Epithelial cell of proximal tubule (primary cell): ENCODE data around the gene KCNMA1. TPM values are rescaled to one million over a fixed set of nuclear protein-coding genes. Genes with fewer than 3 reads are reported as not detected.

Experiments used
- DNase-seq: peaks from one replicate; pipeline ENCODE4 v3.0.0-alpha.2; 2011; ENCODE audit warnings: low read depth
- H3K4me3 ChIP-seq: 2 replicates; pipeline ENCODE4 v1.5.1; 2011; ENCODE audit warnings: low read depth, mild to moderate bottlenecking, low read length
- total RNA-seq: library from RNA; depleted of rRNA; stranded (reverse); fragments of >200 nt; gene quantifications from 2 replicates; pipeline ENCODE4 v1.2.3, GENCODE V29; 2015
- TF ChIP-seq, protein P1 (sequence below): conservative IDR thresholded peaks from 2 replicates; pipeline ENCODE4 v1.5.1; 2012; ENCODE audit warnings: low read depth, mild to moderate bottlenecking, low read length

The KCNMA1 gene
- total RNA-seq, 1 donor from 2014 or later = 12.5 TPM

DNA sequence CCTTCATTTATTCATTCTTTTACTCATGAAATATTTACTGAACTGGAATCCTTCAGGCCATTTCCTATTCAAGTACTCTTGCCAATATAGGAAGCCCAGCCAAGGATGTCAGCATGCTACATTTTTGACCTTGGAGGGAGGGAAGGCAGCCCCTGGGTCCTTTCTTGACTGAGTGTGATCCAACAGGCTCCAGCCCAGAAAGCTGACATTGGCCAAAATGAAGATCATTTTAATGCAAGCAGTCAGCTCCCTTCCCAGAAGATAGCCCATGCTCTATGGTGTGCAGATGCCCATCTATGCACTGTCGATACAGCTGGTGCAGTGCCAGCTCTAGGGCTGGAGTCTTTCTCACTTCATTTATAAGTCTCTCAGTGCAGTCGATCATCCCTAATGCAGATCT is 646.0 kb downstream of the KCNMA1 start:
- H3K4me3 ChIP-seq = no peak overlapping the region
- no peak for DNase-seq
- TF ChIP-seq, protein P1, sequence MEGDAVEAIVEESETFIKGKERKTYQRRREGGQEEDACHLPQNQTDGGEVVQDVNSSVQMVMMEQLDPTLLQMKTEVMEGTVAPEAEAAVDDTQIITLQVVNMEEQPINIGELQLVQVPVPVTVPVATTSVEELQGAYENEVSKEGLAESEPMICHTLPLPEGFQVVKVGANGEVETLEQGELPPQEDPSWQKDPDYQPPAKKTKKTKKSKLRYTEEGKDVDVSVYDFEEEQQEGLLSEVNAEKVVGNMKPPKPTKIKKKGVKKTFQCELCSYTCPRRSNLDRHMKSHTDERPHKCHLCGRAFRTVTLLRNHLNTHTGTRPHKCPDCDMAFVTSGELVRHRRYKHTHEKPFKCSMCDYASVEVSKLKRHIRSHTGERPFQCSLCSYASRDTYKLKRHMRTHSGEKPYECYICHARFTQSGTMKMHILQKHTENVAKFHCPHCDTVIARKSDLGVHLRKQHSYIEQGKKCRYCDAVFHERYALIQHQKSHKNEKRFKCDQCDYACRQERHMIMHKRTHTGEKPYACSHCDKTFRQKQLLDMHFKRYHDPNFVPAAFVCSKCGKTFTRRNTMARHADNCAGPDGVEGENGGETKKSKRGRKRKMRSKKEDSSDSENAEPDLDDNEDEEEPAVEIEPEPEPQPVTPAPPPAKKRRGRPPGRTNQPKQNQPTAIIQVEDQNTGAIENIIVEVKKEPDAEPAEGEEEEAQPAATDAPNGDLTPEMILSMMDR = no peak

DNA sequence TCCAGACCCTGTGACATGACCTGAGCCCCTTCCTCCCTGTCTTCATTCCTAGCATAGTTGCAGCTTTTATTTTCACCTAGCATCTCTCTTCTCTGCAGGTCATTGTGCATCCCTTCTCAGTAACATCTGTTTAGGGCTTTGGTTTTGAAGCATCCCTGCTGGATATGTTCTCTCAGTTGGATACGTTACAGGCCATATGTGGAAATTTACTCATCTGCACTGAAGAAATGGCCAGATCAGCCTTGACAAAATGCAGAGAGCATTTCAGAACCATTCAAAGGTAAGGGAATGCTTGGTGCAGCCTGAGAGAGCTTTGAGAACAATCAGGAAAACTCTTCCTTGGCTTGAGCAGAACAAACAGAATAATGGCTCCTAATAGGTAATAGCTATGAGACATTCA is 647.0 kb downstream of the KCNMA1 start:
- TF ChIP-seq, protein P1 = no peak
- DNase-seq = no peak
- no peak overlapping the region for H3K4me3 ChIP-seq

DNA sequence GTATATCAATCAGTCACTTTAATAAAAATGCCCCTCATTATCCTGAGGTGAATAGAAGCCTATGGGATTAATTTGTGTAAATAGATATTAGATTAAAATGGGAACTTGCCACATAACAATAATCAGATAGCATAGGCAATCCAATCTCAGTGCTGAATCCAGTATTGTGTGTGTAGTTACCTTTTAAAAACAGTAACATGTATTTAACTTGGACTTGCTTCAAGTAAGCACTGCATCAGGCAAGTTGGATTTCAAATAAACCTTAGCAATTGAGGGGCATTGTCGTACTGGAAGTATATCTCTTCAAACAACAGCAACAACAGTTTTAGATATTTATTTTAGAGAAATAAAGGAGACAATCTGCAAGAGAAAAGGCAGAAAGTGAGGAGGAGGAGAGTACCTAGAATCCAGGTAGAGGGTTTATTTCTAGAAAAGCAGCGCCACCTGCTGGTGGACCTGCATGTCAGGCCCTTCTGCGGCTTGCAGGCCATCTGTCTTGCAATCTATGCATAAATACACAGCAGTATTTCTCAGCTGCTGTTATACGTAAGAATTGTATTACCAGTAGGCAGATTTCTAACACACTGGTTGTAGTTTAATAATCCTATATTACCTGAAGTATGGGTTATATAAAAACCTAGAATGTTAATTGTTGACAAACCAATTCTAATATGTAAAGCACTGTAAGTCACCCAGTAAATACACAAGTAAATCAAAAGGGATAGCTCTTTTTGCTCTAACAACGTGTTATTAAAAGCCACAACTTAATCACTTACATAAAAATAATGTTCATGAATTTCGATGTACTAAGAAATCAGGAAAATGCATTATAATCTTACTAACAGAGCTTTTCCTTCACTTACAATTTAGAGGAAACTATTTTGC is 652.8 kb downstream of the KCNMA1 start:
- TF ChIP-seq, protein P1 = peak; percentile 98
- H3K4me3 ChIP-seq = no peak overlapping the region
- DNase-seq = peak; percentile 23

DNA sequence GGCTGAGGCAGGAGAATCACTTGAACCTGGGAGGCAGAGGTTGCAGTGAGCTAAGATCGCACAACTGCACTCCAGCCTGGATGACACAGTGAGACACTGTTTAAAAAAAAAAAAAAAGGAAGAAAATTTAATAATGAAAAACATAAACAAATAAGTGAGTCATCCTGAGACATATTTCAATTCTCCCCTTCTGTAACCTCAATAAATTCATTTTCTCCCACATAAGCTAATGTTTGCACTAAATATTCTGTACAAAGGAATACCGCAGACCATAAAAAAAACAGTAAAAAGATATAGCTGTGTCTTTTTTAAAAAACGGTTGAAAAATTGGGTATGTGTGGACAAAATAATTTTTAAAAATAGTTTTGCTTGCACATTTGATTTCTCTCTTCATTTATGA is 654.0 kb downstream of the KCNMA1 start:
- no peak for DNase-seq
- no peak overlapping the region for H3K4me3 ChIP-seq
- TF ChIP-seq, protein P1 = no peak

DNA sequence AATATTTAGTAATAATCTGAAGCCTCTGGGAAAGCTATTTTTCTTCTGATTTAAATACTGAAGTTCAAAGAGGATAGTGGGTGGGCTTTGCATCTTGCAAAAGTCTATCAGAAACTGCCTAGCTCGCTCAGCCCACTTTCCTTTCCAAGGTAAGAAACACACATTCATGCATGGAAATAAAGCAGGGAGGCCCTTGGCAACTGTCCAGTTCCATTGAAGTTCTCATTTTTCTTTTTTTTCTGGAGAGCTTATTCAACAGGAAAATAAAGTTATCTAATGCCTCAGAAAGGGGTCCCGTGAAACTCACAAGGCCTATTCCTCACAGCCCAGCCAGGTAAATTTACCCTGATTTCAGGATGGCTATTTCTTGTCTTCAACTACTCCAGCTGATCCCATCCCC is 654.9 kb downstream of the KCNMA1 start:
- TF ChIP-seq, protein P1 = no peak
- H3K4me3 ChIP-seq = no peak overlapping the region
- no peak for DNase-seq

DNA sequence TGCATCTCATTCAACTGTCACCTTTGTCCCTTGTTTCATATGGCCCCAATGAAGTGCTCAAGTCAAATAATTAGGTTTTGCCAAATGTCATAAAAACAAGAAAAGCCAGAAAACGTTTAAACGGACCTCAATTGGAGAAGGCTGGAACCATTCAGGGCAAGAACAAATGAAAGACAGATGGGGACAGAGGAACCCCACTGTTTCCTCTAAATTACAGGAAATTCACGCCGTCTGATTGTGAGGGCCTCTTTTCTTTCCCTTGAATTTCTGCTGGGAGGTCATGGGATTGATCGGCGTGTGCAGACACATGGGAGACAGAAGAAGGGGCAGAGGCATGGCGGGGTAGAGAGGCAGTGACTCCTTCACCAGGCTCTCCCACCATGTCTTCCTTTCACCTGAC is 656.4 kb downstream of the KCNMA1 start:
- H3K4me3 ChIP-seq = no peak overlapping the region
- TF ChIP-seq, protein P1 = no peak
- no peak for DNase-seq

DNA sequence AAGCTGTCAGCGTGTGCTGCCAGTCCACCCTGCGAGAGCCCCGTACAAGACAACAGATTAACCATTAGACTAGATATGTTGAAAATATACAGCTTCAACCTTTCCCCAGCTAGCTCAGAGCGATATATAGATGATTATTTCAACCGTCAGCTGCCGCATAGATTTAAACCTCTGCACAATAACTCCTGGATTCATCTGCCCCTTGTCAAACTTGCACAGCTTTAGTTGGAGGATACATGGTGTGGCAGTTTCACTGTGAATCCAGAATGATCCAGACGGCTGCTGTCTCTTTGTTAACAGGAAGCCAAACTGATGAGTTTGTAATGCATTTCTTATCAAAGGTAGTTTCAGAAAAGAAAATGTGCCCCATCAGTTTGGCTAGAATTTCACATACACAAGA is 659.7 kb downstream of the KCNMA1 start:
- DNase-seq = no peak
- TF ChIP-seq, protein P1 = no peak

More for the DNA sequence above, 659.7 kb downstream of the KCNMA1 start:
- no peak overlapping the region for H3K4me3 ChIP-seq
